HG03175 (cell line): ENCODE results near the gene B4GAT1.
"Not testable (repeated sequence)": the region's sequence is repeated elsewhere in the genome, so short reads cannot be mapped to it uniquely, and the experiment has no call there.

Experiments
- ATAC-seq: cut with Tn5 transposase; IDR thresholded peaks from one replicate; pipeline ENCODE4 v1.9.1; 2021; ENCODE audit warnings: mild to moderate bottlenecking, moderate library complexity; ENCODE audit not compliant: unreplicated experiment

Gene B4GAT1

GRCh38 chr11:66312549-66313320 is 34.7 kb downstream of the B4GAT1 start:
- peak; percentile 60 for ATAC-seq

GRCh38 chr11:66311965-66312548 is 35.4 kb downstream of the B4GAT1 start:
- peak; percentile 73 for ATAC-seq

GRCh38 chr11:66311470-66311964 is 35.9 kb downstream of the B4GAT1 start:
- no peak for ATAC-seq

- ATAC-seq: not testable (repeated sequence)
Observed at GRCh38 chr11:66310803-66311440, 36.5 kb downstream of the B4GAT1 start.

GRCh38 chr11:66310324-66310723 is 37.1 kb downstream of the B4GAT1 start:
- ATAC-seq: no peak

- ATAC-seq: no peak
Observed at GRCh38 chr11:66309475-66309874, 38.0 kb downstream of the B4GAT1 start.

GRCh38 chr11:66302656-66303055 is 44.8 kb downstream of the B4GAT1 start:
- no peak for ATAC-seq

GRCh38 chr11:66299186-66299585 is 48.2 kb downstream of the B4GAT1 start:
- ATAC-seq: no peak

- ATAC-seq: no peak
Observed at GRCh38 chr11:66297610-66298009, 49.8 kb downstream of the B4GAT1 start.
